ENCODE results near the gene MTARC2.

DNA sequence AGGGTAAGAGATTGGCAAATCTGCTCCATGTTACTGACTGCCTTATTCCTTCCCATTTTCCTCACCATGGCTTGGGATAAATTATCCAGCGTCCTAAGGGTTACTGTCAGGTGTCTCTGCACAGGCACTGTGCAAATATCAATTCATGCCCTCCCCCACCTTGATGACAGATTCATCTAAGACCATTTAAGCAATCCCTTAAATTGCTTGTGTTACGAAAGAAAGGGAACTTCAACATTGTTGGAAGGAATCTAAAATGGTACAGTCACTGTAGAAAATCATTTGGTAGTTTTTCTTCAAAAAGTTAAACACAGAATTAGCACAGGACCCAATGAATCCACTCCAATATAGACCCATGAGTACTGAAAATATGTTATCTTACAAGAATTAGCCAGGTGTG lies 17.6 kb upstream of the MTARC2 start:
- TF ChIP-seq CTCF (IDR thresholded peaks at IDR 0.05) (no peak), POLR2A (IDR thresholded peaks at IDR 0.05; ENCODE audit: low read depth) (no peak), POLR2AphosphoS5 (IDR thresholded peaks at IDR 0.05) (no peak)

All from esophagus muscularis mucosa (tissue), 3 donors.